ENCODE measurements around the gene EXD3. TPM values are rescaled to one million over a fixed set of nuclear protein-coding genes. Genes with fewer than 3 reads are reported as not detected.
"Not testable (repeated sequence)": the region's sequence is repeated elsewhere in the genome, so short reads cannot be mapped to it uniquely, and the experiment has no call there.

The EXD3 gene
- total RNA-seq, 6 experiments from 2014 or later = 6.4 to 10.6 (median 8.7) TPM

DNA sequence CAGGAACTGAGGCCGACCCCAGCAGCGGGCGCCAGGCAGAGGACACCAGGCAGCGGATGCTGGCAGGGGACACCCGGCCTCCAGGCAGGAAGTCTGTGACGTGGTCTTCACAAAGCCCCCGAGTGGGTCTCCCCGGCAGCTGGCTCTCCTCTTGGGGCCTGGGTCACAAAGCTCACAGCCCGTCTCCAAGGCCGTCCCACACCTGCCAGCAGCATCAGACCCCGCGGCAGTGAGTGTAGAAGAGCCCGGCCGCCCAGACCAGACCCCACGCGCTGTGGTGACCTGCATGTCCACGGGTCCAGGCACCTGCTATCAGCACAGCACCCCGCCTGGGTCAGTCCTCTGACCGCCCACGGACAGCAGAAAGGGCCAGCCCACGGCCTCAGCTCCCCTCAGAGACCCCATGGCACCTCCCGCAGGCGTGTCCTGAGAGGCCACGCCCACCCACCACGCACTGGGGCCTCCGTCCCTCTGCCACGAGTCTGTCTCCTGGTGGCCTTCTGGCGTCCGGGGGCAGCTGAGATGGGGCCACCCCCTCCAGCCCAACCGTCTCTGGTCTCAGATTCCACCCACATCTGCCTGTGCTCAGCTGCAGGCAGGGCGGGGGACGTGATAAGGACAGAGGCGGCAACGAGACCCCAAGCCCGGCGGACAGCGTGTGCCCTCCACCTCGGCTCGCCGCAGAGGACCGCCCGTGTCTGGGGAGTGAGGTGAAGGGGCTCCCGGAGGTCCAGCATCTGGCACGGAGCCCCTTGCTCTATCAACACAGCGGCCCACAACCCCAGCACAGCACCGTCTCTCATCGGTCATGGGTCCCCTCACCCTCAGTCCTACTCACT lies 34.2 kb downstream of the EXD3 start:
- Mint-ChIP-seq H3K4me3 (no peak overlapping the region), H3K4me1 (ENCODE audit: low read depth) (peaks cover 5% of the 10 kb centered on the region; the same call in 1 of the 2 replicates), H3K36me3 (ENCODE audit: low read depth) (no peaks in the 10 kb centered on the region), H3K27ac (no peak overlapping the region), H3K27me3 (ENCODE audit: insufficient read depth) (no peaks in the 10 kb centered on the region), H3K9me3 (no peaks in the 10 kb centered on the region)
- TF ChIP-seq CTCF (IDR thresholded peaks at IDR 0.05) = no peak
- no peak for DNase-seq

GRCh38 chr9:137387891-137388560 lies 34.9 kb downstream of the EXD3 start:
- TF ChIP-seq CTCF (IDR thresholded peaks at IDR 0.05) = no peak
- no peaks in the 10 kb centered on the region for H3K9me3 Mint-ChIP-seq
- no peak overlapping the region for H3K4me3 Mint-ChIP-seq
- DNase-seq = no peak
- peaks cover 5% of the 10 kb centered on the region; the same call in 1 of the 2 replicates for H3K4me1 Mint-ChIP-seq (ENCODE audit: low read depth)
- no peak overlapping the region for H3K27ac Mint-ChIP-seq
- H3K27me3 Mint-ChIP-seq (ENCODE audit: insufficient read depth) = no peaks in the 10 kb centered on the region
- no peaks in the 10 kb centered on the region for H3K36me3 Mint-ChIP-seq (ENCODE audit: low read depth)

GRCh38 chr9:137387114-137387890 lies 35.7 kb downstream of the EXD3 start:
- no peak for DNase-seq
- Mint-ChIP-seq H3K27me3 (ENCODE audit: insufficient read depth) (no peaks in the 10 kb centered on the region), H3K4me1 (ENCODE audit: low read depth) (peaks cover 5% of the 10 kb centered on the region; the same call in 1 of the 2 replicates), H3K9me3 (no peaks in the 10 kb centered on the region), H3K36me3 (ENCODE audit: low read depth) (no peaks in the 10 kb centered on the region), H3K27ac (no peak overlapping the region), H3K4me3 (no peak overlapping the region)
- no peak for TF ChIP-seq CTCF (IDR thresholded peaks at IDR 0.05)

DNA sequence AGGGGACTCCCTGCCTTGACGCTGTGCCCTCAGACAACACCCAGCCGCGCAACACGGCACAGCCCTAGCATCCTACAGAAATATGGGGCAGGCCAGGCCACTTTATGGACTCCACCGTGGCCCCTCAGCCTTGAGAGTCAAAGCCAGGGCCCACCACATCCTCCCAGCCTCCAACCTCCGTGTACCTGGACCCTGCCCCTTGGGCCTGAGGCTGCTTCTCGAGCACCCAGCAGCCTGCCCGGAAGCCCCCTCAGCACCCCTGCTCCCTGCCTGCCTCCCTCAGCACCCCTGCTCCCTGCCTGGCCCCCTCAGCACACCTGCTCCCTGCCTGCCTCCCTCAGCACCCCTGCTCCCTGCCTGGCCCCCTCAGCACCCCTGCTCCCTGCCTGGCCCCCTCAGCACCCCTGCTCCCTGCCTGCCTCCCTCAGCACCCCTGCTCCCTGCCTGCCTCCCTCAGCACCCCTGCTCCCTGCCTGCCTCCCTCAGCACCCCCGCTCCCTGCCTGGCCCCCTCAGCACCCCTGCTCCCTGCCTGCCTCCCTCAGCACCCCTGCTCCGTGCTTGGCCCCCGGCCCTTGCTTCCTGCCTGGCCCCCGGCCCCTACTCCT lies 36.4 kb downstream of the EXD3 start:
- not testable (repeated sequence) for DNase-seq; H3K27ac Mint-ChIP-seq; H3K27me3 Mint-ChIP-seq (ENCODE audit: insufficient read depth); H3K9me3 Mint-ChIP-seq; H3K36me3 Mint-ChIP-seq (ENCODE audit: low read depth); H3K4me3 Mint-ChIP-seq; H3K4me1 Mint-ChIP-seq (ENCODE audit: low read depth)

- no peak for TF ChIP-seq CTCF (IDR thresholded peaks at IDR 0.05)
- Mint-ChIP-seq H3K36me3 (ENCODE audit: low read depth) (no peaks in the 10 kb centered on the region), H3K27ac (no peak overlapping the region), H3K4me3 (no peak overlapping the region), H3K4me1 (ENCODE audit: low read depth) (peaks cover 5% of the 10 kb centered on the region; the same call in 1 of the 2 replicates), H3K9me3 (no peaks in the 10 kb centered on the region), H3K27me3 (ENCODE audit: insufficient read depth) (no peaks in the 10 kb centered on the region)
- DNase-seq = no peak
Observed at GRCh38 chr9:137385061-137385655, 37.8 kb downstream of the EXD3 start.
